ENCODE results near the gene C1GALT1.
"Not testable (repeated sequence)": the region's sequence is repeated elsewhere in the genome, so short reads cannot be mapped to it uniquely, and the experiment has no call there.

Gene C1GALT1

DNA sequence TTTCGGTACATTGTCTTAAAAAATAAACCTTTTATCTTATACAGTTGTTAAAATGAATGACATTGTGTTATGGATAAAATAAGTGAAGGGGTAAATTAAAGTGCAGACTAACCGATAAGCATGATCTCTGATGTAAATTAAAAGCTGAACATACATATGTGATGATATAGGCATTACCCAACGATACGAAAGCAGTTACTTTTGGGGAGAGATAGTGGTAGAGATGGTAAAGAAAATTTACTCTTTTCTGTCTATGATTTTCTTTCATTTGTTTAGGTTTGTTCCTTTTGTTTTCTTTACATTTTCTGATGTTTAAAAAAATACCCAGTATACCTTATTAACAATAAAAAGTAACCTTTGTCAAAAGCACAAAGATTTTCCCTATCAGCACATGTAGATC, 6.4 kb downstream of the C1GALT1 start:
- H3K4me3 ChIP-seq (ENCODE audit: low read depth, low read length): no peak overlapping the region
- DNase-seq (ENCODE audit: low read depth): no peak
- TF ChIP-seq, protein P1, sequence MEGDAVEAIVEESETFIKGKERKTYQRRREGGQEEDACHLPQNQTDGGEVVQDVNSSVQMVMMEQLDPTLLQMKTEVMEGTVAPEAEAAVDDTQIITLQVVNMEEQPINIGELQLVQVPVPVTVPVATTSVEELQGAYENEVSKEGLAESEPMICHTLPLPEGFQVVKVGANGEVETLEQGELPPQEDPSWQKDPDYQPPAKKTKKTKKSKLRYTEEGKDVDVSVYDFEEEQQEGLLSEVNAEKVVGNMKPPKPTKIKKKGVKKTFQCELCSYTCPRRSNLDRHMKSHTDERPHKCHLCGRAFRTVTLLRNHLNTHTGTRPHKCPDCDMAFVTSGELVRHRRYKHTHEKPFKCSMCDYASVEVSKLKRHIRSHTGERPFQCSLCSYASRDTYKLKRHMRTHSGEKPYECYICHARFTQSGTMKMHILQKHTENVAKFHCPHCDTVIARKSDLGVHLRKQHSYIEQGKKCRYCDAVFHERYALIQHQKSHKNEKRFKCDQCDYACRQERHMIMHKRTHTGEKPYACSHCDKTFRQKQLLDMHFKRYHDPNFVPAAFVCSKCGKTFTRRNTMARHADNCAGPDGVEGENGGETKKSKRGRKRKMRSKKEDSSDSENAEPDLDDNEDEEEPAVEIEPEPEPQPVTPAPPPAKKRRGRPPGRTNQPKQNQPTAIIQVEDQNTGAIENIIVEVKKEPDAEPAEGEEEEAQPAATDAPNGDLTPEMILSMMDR (IDR thresholded peaks at IDR 0.05; ENCODE audit: control insufficient read depth, extremely low read depth, insufficient read depth): no peak

DNA sequence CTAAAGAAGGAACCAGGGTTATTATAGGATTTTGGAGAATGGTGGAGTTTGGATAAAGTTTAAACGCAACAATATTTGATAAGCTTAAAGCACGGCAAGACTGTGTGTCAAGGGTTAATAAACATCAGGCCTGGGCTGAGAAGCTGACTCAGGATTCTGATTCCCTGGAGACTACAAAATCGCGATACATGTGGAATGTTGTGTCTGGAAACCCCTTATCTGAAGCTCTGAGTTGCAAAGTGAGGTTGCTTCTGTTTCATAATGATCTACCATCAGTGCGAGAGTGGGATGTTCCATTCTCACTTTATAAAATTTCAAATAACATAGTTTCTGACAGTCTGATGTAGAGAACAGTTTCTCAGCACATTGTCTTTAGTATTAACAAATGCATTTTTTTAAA, 7.8 kb downstream of the C1GALT1 start:
- H3K4me3 ChIP-seq (ENCODE audit: low read depth, low read length): no peak overlapping the region
- no peak for DNase-seq (ENCODE audit: low read depth)
- TF ChIP-seq, protein P1 (IDR thresholded peaks at IDR 0.05; ENCODE audit: control insufficient read depth, extremely low read depth, insufficient read depth): no peak

DNA sequence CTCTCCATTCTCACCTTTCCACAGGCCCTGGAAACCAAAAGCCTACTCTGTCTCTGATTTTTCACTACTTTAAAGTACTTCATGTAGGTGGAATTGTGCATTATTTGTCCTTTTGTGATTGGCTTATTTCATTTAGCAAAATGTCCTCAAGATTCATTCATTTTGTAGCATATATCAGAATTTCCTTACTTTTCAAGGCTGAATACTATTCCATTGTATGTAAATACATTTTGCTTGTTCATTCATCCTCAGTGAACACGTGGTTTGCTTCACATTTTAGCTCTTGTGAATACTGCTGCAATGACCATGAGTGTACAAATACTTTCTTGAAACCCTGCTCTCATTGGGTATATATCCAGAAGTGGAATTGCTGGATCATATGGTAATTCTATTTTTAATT, 8.8 kb downstream of the C1GALT1 start:
- no peak overlapping the region for H3K4me3 ChIP-seq (ENCODE audit: low read depth, low read length)
- TF ChIP-seq, protein P1 (IDR thresholded peaks at IDR 0.05; ENCODE audit: control insufficient read depth, extremely low read depth, insufficient read depth): no peak
- DNase-seq (ENCODE audit: low read depth): no peak

- H3K4me3 ChIP-seq (ENCODE audit: low read depth, low read length); DNase-seq (ENCODE audit: low read depth): not testable (repeated sequence)
Observed at GRCh38 chr7:7192798-7193788, 10.7 kb downstream of the C1GALT1 start.

DNA sequence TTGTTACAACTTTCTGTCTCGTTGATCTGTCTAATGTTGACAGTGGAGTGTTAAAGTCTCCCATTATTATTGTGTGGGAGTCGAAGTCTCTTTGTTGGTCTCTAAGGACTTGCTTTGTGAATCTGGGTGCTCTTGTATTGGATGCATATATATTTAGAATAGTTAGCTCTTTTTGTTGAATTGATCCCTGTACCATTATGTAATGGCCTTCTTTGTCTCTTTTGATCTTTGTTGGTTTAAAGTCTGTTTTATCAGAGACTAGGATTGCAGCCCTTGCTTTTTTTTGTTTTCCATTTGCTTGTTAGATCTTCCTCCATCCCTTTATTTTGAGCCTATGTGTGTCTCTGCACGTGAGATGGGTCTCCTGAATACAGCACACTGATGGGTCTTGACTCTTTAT, 17.2 kb downstream of the C1GALT1 start:
- not testable (repeated sequence) for DNase-seq (ENCODE audit: low read depth); H3K4me3 ChIP-seq (ENCODE audit: low read depth, low read length)

DNA sequence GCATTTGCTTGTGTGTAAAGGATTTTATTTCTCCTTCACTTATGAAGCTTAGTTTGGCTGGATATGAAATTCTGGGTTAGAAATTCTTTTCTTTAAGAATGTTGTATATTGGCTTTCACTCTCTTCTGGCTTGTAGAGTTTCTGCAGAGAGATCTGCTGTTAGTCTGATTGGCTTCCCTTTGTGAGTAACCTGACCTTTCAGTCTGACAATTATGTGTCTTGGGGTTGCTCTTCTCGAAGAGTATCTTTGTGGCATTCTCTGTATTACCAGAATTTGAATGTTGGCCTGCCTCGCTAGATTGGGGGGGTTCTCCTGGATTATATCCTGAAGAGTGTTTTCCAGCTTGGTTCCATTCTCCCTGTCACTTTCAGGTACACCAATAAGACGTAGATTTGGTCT, 17.9 kb downstream of the C1GALT1 start:
- not testable (repeated sequence) for H3K4me3 ChIP-seq (ENCODE audit: low read depth, low read length); DNase-seq (ENCODE audit: low read depth)

DNA sequence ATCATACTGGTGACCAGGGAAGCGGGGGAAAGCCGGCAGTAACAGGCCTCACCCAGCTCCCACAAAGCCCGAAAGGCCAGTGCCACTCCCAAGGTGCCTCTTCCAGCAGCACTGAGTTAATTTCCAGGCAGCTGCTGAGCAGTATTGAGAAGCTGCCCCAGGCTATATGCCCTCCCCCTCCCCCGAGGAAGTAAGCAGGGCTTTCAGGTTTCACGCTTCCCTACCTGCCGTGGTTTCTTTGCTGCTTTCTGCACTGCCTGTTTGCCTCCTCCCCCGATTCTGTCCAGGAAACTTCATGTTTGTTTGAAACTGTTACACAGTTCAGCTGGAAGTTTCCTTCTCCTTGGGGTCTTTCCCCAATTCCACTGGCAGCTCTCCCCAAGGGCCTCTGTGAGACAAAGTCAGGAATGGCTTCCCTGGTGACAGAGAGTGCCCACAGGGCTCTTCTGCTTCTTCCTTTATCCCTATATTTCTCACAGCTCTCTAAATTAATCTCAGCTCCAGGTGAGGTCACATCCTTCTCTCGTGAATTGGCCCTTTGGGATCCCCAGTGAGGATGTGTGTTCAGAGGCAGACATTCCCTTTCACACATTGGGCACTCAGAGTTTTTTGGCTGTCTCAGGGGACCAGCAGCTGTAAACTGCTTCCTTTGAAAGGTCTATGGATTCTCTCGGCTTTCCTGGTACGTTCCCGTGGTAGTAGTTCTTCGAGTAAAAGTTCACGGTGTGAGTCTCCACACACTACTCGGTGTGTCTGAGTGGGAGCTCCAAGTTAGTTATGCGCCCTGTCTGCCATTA, 19.4 kb downstream of the C1GALT1 start:
- DNase-seq (ENCODE audit: low read depth): no peak
- TF ChIP-seq, protein P1 (IDR thresholded peaks at IDR 0.05; ENCODE audit: control insufficient read depth, extremely low read depth, insufficient read depth): no peak
- no peak overlapping the region for H3K4me3 ChIP-seq (ENCODE audit: low read depth, low read length)

GRCh38 chr7:7202375-7202720, 20.0 kb downstream of the C1GALT1 start:
- TF ChIP-seq, protein P1 (IDR thresholded peaks at IDR 0.05; ENCODE audit: control insufficient read depth, extremely low read depth, insufficient read depth): no peak
- no peak for DNase-seq (ENCODE audit: low read depth)
- no peak overlapping the region for H3K4me3 ChIP-seq (ENCODE audit: low read depth, low read length)
